ENCODE measurements around the gene DNAJC4. TPM values are rescaled to one million over a fixed set of nuclear protein-coding genes. Genes with fewer than 3 reads are reported as not detected.

Gene DNAJC4
- polyA plus RNA-seq, 1 donor (not counting 4 experiments of a cell fraction or from before 2014, with no cell fraction given): 12.2 TPM

DNA sequence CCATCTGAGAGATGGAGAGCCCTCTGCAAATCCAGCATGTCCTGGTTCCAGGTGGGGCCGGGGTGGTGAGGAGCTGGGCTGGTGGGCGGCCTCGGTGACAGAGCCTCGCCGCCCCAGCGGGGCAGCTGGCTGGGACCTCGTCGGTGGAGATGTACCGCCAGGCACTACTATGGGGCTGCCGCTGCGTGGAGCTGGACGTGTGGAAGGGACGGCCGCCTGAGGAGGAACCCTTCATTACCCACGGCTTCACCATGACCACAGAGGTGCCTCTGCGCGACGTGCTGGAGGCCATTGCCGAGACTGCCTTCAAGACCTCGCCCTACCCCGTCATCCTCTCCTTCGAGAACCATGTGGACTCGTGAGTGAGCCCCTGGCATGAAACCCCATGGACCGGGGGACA is 28.0 kb downstream of the DNAJC4 start:
- Histone ChIP-seq H3K4me1 (ENCODE audit: control insufficient read depth, extremely low read depth, insufficient read depth, low read length) (peaks cover 18% of the 10 kb centered on the region), H3K9me3 (ENCODE audit: control insufficient read depth, low read depth, low read length) (no peaks in the 10 kb centered on the region), H2AFZ (ENCODE audit: control insufficient read depth, low read length) (no peak overlapping the region), H3K4me3 (ENCODE audit: control insufficient read depth in 2 of 3, extremely low read depth in 1 of 3, insufficient read depth in 2 of 3, low read depth in 1 of 3, low read length in 3 of 3) (no peak overlapping the region), H3K9me1 (ENCODE audit: control insufficient read depth, extremely low read depth, insufficient read depth, low read length) (peaks cover 2% of the 10 kb centered on the region), H3K36me3 (ENCODE audit: control insufficient read depth in 2 of 2, extremely low read depth in 1 of 2, insufficient read depth in 2 of 2, low read length in 2 of 2) (peaks cover 50 to 65% of the 10 kb centered on the region in 2 experiments), H3K4me2 (ENCODE audit: control insufficient read depth, extremely low read depth, insufficient read depth, low read depth, low read length) (no peak overlapping the region), H3K27me3 (ENCODE audit: control insufficient read depth, extremely low read depth, insufficient read depth, low read length) (no peaks in the 10 kb centered on the region), H3K9ac (ENCODE audit: control insufficient read depth, extremely low read depth, insufficient read depth, low read length) (no peak overlapping the region), H3K79me2 (ENCODE audit: control insufficient read depth, insufficient read depth, low read length) (peaks cover 29% of the 10 kb centered on the region), H3K27ac (ENCODE audit: control insufficient read depth, insufficient read depth, low read length) (no peak overlapping the region), H4K20me1 (ENCODE audit: control insufficient read depth, extremely low read depth, insufficient read depth, low read length) (peaks cover 2% of the 10 kb centered on the region)
- dilution Hi-C loops (cut with MboI; ENCODE audit: extremely low pct_ligation_motif_present, low sequenced_read_pairs): no loop called here
- no peak for DNase-seq (ENCODE audit: low read depth, low spot score)
- no peak for TF ChIP-seq EZH2 (IDR thresholded peaks at IDR 0.05; ENCODE audit: low read length)
- TF ChIP-seq, protein P1, sequence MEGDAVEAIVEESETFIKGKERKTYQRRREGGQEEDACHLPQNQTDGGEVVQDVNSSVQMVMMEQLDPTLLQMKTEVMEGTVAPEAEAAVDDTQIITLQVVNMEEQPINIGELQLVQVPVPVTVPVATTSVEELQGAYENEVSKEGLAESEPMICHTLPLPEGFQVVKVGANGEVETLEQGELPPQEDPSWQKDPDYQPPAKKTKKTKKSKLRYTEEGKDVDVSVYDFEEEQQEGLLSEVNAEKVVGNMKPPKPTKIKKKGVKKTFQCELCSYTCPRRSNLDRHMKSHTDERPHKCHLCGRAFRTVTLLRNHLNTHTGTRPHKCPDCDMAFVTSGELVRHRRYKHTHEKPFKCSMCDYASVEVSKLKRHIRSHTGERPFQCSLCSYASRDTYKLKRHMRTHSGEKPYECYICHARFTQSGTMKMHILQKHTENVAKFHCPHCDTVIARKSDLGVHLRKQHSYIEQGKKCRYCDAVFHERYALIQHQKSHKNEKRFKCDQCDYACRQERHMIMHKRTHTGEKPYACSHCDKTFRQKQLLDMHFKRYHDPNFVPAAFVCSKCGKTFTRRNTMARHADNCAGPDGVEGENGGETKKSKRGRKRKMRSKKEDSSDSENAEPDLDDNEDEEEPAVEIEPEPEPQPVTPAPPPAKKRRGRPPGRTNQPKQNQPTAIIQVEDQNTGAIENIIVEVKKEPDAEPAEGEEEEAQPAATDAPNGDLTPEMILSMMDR (optimal IDR thresholded peaks at IDR 0.05 in 1 of 3, IDR thresholded peaks at IDR 0.05 in 1 of 3, conservative IDR thresholded peaks at IDR 0.05 in 1 of 3; ENCODE audit: extremely low read depth in 1 of 3, insufficient read depth in 2 of 3, low read length in 3 of 3): no peak
- FAIRE-seq: no peak

DNA sequence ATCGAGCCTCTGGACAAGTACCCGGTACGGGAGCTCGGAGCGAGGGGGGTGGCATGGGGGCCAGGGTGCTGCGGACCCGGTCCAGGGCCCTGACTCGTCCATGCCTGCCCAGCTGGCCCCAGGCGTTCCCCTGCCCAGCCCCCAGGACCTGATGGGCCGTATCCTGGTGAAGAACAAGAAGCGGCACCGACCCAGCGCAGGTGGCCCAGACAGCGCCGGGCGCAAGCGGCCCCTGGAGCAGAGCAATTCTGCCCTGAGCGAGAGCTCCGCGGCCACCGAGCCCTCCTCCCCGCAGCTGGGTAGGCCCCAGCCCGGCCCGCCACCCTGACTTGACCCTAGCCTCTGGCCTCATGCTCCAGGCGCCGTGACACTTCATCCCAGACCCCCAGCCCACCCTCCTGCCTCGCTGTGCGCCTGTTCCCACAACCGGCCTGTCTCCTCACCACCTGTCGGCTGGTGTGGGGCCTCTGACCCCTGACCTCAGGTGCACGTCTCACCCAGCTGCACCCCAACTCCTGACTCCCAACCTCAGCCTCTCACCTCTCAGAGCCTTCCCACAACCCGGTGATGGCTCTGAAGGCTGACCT is 28.7 kb downstream of the DNAJC4 start:
- H3K9ac ChIP-seq (ENCODE audit: control insufficient read depth, extremely low read depth, insufficient read depth, low read length): no peak overlapping the region
- TF ChIP-seq EZH2 (IDR thresholded peaks at IDR 0.05; ENCODE audit: low read length): no peak
- TF ChIP-seq, protein P1 (optimal IDR thresholded peaks at IDR 0.05 in 1 of 3, IDR thresholded peaks at IDR 0.05 in 1 of 3, conservative IDR thresholded peaks at IDR 0.05 in 1 of 3; ENCODE audit: extremely low read depth in 1 of 3, insufficient read depth in 2 of 3, low read length in 3 of 3): no peak
- H3K36me3 ChIP-seq (ENCODE audit: control insufficient read depth in 2 of 2, extremely low read depth in 1 of 2, insufficient read depth in 2 of 2, low read length in 2 of 2): peaks cover 51 to 72% of the 10 kb centered on the region in 2 experiments
- DNase-seq (ENCODE audit: low read depth, low spot score): no peak
- dilution Hi-C loops (cut with MboI; ENCODE audit: extremely low pct_ligation_motif_present, low sequenced_read_pairs): no loop called here
- peaks cover 22% of the 10 kb centered on the region for H3K79me2 ChIP-seq (ENCODE audit: control insufficient read depth, insufficient read depth, low read length)
- no peaks in the 10 kb centered on the region for H4K20me1 ChIP-seq (ENCODE audit: control insufficient read depth, extremely low read depth, insufficient read depth, low read length)
- H3K4me2 ChIP-seq (ENCODE audit: control insufficient read depth, extremely low read depth, insufficient read depth, low read depth, low read length): no peak overlapping the region
- no peak overlapping the region for H3K4me3 ChIP-seq (ENCODE audit: control insufficient read depth in 2 of 3, extremely low read depth in 1 of 3, insufficient read depth in 2 of 3, low read depth in 1 of 3, low read length in 3 of 3)
- H3K4me1 ChIP-seq (ENCODE audit: control insufficient read depth, extremely low read depth, insufficient read depth, low read length): peaks cover 17% of the 10 kb centered on the region
- H3K9me3 ChIP-seq (ENCODE audit: control insufficient read depth, low read depth, low read length): no peaks in the 10 kb centered on the region
- FAIRE-seq: no peak
- no peak overlapping the region for H2AFZ ChIP-seq (ENCODE audit: control insufficient read depth, low read length)
- peaks cover 2% of the 10 kb centered on the region for H3K9me1 ChIP-seq (ENCODE audit: control insufficient read depth, extremely low read depth, insufficient read depth, low read length)
- no peaks in the 10 kb centered on the region for H3K27me3 ChIP-seq (ENCODE audit: control insufficient read depth, extremely low read depth, insufficient read depth, low read length)
- no peak overlapping the region for H3K27ac ChIP-seq (ENCODE audit: control insufficient read depth, insufficient read depth, low read length)
